NCI-H2227 treated with DMSO at 0.1 percent for 48 hours (cell line): ENCODE measurements around the gene NDUFB11.
"Not testable (repeated sequence)": the region's sequence is repeated elsewhere in the genome, so short reads cannot be mapped to it uniquely, and the experiment has no call there.

ENCODE experiments used
- DNase-seq: peaks from one replicate; lab custom pipeline; 2025; lab: John Stamatoyannopoulos, UW

Gene NDUFB11

GRCh38 chrX:47146121-47146935 is 1.8 kb upstream of the NDUFB11 start:
- DNase-seq: no peak

- peak; percentile 86 for DNase-seq
Measured at GRCh38 chrX:47145395-47146120, 1.1 kb upstream of the NDUFB11 start.

- DNase-seq: peak; percentile 86
Measured at GRCh38 chrX:47143894-47144625, 442 bp downstream of the NDUFB11 start.

GRCh38 chrX:47138171-47138570 is 6.3 kb downstream of the NDUFB11 start:
- no peak for DNase-seq

- not testable (repeated sequence) for DNase-seq
Measured at GRCh38 chrX:47135650-47136049, 8.9 kb downstream of the NDUFB11 start.

- DNase-seq: no peak
Measured at GRCh38 chrX:47133493-47133892, 11.0 kb downstream of the NDUFB11 start.

GRCh38 chrX:47129899-47130358 is 14.6 kb downstream of the NDUFB11 start:
- DNase-seq: no peak

GRCh38 chrX:47129157-47129898 is 15.2 kb downstream of the NDUFB11 start:
- peak; percentile 98 for DNase-seq

- DNase-seq: not testable (repeated sequence)
Measured at GRCh38 chrX:47124466-47124865, 20.0 kb downstream of the NDUFB11 start.

- not testable (repeated sequence) for DNase-seq
Measured at GRCh38 chrX:47116551-47117110, 27.9 kb downstream of the NDUFB11 start.

GRCh38 chrX:47112316-47112954 is 32.1 kb downstream of the NDUFB11 start:
- DNase-seq: no peak

GRCh38 chrX:47110936-47111615 is 33.4 kb downstream of the NDUFB11 start:
- not testable (repeated sequence) for DNase-seq

GRCh38 chrX:47101206-47101605 is 43.3 kb downstream of the NDUFB11 start:
- no peak for DNase-seq

GRCh38 chrX:47098338-47099094 is 46.0 kb downstream of the NDUFB11 start:
- DNase-seq: no peak

GRCh38 chrX:47097018-47097417 is 47.5 kb downstream of the NDUFB11 start:
- DNase-seq: peak; percentile 13

GRCh38 chrX:47093860-47094259 is 50.6 kb downstream of the NDUFB11 start:
- DNase-seq: no peak

- DNase-seq: peak; percentile 71
Measured at GRCh38 chrX:47093248-47093647, 51.3 kb downstream of the NDUFB11 start.
